Measurements from ENCODE around the gene SFI1. TPM values are rescaled to one million over a fixed set of nuclear protein-coding genes. Genes with fewer than 3 reads are reported as not detected.
"Not testable (repeated sequence)": the region's sequence is repeated elsewhere in the genome, so short reads cannot be mapped to it uniquely, and the experiment has no call there.

Gene SFI1
- total RNA-seq, 2 donors from 2014 or later = 27.8 to 46.8 TPM

DNA sequence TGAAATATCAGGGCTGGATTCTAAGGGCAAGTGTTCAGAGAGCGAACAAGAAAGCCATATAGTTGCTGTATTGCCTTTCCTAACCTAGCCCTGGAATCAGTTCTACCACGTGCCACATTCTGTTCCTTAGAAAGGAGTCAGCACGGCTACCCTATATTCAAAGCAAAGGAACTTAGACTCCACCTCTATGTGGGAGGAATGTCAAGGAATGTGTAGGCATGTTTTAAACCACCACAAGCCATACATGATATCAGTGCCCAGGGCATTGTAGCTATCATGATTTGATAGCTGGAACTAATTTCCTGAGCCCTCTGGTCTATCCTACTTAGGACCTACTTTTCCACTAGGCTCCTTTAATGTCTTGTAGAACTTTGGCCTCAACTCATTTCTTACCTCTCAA is 4.2 kb upstream of the SFI1 start:
- H3K27me3 ChIP-seq = no peaks in the 10 kb centered on the region
- H3K9me3 ChIP-seq = no peaks in the 10 kb centered on the region
- H3K36me3 ChIP-seq (replicated peaks in 1 of 2; ENCODE audit: insufficient read depth in 1 of 2, low read depth in 2 of 2) = no peaks in the 10 kb centered on the region
- ATAC-seq (no peak), DNase-seq (no peak)
- peaks cover 28% of the 10 kb centered on the region for H3K4me1 ChIP-seq
- WGBS, 2 donors = 90 to 94% methylated on average over 3 of the region's 3 CpGs
- intact Hi-C loops (cut with DNase I) = no loop called here
- H3K27ac ChIP-seq = no peak overlapping the region
- no peak overlapping the region for H3K4me3 ChIP-seq
- TF ChIP-seq, protein P1, sequence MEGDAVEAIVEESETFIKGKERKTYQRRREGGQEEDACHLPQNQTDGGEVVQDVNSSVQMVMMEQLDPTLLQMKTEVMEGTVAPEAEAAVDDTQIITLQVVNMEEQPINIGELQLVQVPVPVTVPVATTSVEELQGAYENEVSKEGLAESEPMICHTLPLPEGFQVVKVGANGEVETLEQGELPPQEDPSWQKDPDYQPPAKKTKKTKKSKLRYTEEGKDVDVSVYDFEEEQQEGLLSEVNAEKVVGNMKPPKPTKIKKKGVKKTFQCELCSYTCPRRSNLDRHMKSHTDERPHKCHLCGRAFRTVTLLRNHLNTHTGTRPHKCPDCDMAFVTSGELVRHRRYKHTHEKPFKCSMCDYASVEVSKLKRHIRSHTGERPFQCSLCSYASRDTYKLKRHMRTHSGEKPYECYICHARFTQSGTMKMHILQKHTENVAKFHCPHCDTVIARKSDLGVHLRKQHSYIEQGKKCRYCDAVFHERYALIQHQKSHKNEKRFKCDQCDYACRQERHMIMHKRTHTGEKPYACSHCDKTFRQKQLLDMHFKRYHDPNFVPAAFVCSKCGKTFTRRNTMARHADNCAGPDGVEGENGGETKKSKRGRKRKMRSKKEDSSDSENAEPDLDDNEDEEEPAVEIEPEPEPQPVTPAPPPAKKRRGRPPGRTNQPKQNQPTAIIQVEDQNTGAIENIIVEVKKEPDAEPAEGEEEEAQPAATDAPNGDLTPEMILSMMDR (IDR thresholded peaks at IDR 0.05) = no peak
- no peak for TF ChIP-seq POLR2A (IDR thresholded peaks at IDR 0.05)

DNA sequence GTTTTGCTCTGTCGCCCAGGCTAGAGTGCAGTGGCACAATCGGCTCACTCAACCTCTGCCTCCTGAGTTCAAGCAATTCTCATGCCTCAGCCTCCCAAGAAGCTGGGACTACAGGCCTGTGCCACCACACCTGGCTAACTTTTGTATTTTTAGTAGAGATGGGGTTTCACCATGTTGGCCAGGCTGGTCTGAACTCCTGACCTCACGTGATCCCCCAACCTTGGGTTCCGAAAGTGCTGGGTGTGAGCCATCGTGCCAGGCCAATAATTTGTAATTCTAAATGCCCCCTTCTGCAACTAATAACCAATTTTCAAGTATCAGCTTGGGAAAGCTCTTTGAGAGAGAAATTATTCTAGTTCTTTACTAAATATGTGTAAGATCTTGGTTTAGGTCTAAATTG is 3.0 kb upstream of the SFI1 start:
- H3K27ac ChIP-seq; intact Hi-C loops (cut with DNase I); H3K27me3 ChIP-seq; ATAC-seq; H3K9me3 ChIP-seq; H3K36me3 ChIP-seq (replicated peaks in 1 of 2; ENCODE audit: insufficient read depth in 1 of 2, low read depth in 2 of 2); H3K4me3 ChIP-seq; DNase-seq: not testable (repeated sequence)
- 86 to 91% methylated on average over 5 of the region's 5 CpGs for WGBS, 2 donors
- peaks cover 25% of the 10 kb centered on the region for H3K4me1 ChIP-seq

DNA sequence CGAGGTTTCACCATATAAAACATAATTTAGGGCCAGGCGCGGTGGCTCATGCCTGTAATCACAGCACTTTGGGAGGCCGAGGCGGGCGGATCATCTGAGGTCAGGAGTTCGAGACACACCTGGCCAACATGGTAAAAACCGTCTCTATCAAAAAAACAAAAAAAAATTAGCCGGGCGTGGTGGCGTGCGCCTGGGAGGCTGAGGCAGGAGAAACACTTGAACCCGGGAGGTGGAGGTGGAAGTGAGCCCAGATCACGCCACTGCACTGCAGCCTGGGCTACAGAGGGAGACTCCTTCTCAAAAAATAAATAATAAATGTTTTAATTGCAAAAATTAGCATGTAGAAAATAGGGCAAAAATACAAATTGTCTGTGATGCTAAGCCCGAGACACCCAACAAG is 993 bp upstream of the SFI1 start:
- Histone ChIP-seq H3K36me3 (replicated peaks in 1 of 2; ENCODE audit: insufficient read depth in 1 of 2, low read depth in 2 of 2) (no peaks in the 10 kb centered on the region), H3K9me3 (no peaks in the 10 kb centered on the region), H3K27ac (peak overlapping the region in 3 of 4 donors; percentile 65 to 85 (median 82)), H3K27me3 (no peaks in the 10 kb centered on the region), H3K4me1 (peaks cover 21% of the 10 kb centered on the region), H3K4me3 (peak overlapping the region in 1 of 2 donors; percentile 55)
- intact Hi-C loops (cut with DNase I) = no loop called here
- ATAC-seq (no peak), DNase-seq (no peak)
- WGBS, 2 donors = 58 to 62% methylated on average over 15 of the region's 15 CpGs
- TF ChIP-seq POLR2A (IDR thresholded peaks at IDR 0.05) = no peak
- TF ChIP-seq, protein P1 (IDR thresholded peaks at IDR 0.05) = no peak

DNA sequence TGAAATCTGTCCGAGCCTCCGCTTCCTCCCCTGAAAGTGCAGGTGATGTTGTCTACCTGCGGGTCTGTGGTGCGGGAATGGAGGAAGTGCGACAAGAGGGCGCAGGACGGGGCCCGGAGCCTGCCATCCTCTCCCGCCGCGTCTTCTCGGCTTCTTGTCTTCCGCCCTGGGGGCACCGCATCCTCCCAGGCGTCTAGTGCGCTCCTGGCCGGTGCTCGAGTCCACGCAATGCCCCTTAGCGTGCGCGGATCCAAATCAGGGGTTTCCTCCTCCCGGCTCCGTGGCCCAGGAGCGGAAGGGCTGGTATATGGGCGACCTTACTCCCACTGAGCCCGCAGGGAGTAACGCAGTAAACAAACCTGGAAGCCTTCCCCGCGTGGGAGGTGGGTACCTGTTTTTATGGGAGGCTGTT is 405 bp downstream of the SFI1 start:
- Histone ChIP-seq H3K36me3 (replicated peaks in 1 of 2; ENCODE audit: insufficient read depth in 1 of 2, low read depth in 2 of 2) (no peaks in the 10 kb centered on the region), H3K4me3 (peak overlapping the region; percentile 37 to 55), H3K4me1 (peaks cover 10% of the 10 kb centered on the region), H3K9me3 (no peaks in the 10 kb centered on the region), H3K27ac (peak overlapping the region; percentile 65 to 85 (median 80)), H3K27me3 (no peaks in the 10 kb centered on the region)
- ATAC-seq (peak; percentile 21), DNase-seq (peak in 1 of 4 donors; percentile 23)
- intact Hi-C loops (cut with DNase I) = no loop called here
- TF ChIP-seq POLR2A (IDR thresholded peaks at IDR 0.05) = no peak
- TF ChIP-seq, protein P1 (IDR thresholded peaks at IDR 0.05) = no peak
- WGBS, 2 donors = 0% methylated on average over 4 to 30 of the region's 30 CpGs

DNA sequence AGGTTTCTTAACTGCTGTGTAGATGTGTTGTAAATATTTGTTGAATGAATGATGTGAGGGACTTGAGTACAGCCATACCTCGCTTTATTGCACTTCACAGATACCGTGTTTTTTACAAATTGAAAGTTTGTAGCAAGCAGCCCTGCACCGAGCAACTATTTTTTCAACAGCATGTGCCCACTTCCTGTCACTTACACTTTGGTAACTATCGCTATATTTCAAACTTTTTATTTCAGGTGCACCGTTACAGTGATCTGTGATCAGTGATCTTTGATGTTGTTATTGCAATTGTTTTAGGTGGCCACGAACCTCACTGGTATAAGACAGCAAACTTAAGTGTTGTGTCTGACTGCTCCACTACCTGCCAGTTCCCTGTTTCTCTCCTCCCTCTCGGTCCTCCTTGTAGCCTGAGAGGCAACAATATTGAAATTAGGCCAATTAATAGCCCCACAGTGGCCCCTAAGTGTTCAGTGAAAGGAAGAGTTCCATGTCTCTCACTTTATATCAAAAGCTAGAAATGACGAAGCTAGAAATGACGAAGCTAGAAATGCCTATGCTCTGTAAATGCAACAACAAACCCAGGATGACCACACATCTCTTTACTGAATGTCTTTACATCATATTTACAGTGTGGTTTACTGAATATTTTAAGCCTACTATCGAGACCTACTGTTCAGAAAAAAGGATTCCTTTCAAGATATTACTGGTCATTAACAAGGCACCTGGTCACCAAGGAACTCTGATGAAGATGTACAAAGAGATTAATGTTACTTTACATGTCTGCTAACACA is 1.0 kb downstream of the SFI1 start:
- Histone ChIP-seq H3K4me3 (peak overlapping the region; percentile 37 to 55), H3K4me1 (peaks cover 10% of the 10 kb centered on the region), H3K9me3 (no peaks in the 10 kb centered on the region), H3K27ac (peak overlapping the region in 3 of 4 donors; percentile 65 to 85 (median 82)), H3K36me3 (replicated peaks in 1 of 2; ENCODE audit: insufficient read depth in 1 of 2, low read depth in 2 of 2) (no peaks in the 10 kb centered on the region), H3K27me3 (no peaks in the 10 kb centered on the region)
- intact Hi-C loops (cut with DNase I) = no loop called here
- TF ChIP-seq, protein P1 (IDR thresholded peaks at IDR 0.05) = no peak
- no peak for TF ChIP-seq POLR2A (IDR thresholded peaks at IDR 0.05)
- no peak for ATAC-seq
- 69 to 70% methylated on average over 9 to 10 of the region's 10 CpGs for WGBS, 2 donors
- DNase-seq = no peak
